HFF-Myc (cell line): ENCODE measurements around the gene PRKN.

Source experiments
- DNase-seq: peaks from one replicate; pipeline ENCODE4 v3.0.0-alpha.2; 2011; ENCODE audit warnings: low read depth; ENCODE audit errors: extremely low read depth
- H3K4me3 ChIP-seq: replicated peaks from 2 replicates; pipeline ENCODE4 v1.5.1; 2011; ENCODE audit warnings: low read depth, mild to moderate bottlenecking, control low read depth, low read length
- TF ChIP-seq, protein P1 (sequence below): IDR thresholded peaks from 2 replicates; pipeline ENCODE4 v1.5.1; 2012; ENCODE audit warnings: mild to moderate bottlenecking, low read depth, low read length, control low read depth; ENCODE audit errors: missing control alignments

Gene PRKN

DNA sequence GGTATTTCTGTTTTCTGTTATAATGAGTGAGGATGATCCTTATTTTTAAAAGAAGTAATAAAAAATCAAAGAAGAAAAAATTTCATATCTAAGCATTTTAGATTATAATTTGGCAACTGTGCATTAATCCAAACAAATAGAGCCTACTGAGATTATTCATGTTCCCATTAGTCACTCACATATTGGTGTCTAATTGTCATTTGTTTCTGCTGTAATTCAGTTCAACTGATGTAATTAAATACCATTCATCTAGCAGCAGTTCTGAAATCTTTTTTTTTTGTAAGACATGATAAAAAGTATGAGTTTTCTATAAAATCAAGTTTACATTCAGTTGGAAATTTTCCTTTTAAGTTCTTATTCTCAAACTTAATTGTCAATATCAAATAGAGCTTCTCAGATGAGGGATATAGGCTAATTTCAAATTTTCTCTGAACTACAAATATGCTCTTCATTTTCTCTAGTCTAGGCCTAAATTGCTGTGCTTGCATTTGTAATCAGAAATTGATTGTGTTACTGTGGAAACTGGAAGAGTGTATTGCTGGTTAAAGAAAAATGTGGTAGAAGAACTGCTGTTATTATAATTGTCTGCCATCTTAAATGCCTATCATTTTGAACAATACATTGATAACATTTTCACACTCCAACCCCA is 23.8 kb upstream of the PRKN start:
- TF ChIP-seq, protein P1, sequence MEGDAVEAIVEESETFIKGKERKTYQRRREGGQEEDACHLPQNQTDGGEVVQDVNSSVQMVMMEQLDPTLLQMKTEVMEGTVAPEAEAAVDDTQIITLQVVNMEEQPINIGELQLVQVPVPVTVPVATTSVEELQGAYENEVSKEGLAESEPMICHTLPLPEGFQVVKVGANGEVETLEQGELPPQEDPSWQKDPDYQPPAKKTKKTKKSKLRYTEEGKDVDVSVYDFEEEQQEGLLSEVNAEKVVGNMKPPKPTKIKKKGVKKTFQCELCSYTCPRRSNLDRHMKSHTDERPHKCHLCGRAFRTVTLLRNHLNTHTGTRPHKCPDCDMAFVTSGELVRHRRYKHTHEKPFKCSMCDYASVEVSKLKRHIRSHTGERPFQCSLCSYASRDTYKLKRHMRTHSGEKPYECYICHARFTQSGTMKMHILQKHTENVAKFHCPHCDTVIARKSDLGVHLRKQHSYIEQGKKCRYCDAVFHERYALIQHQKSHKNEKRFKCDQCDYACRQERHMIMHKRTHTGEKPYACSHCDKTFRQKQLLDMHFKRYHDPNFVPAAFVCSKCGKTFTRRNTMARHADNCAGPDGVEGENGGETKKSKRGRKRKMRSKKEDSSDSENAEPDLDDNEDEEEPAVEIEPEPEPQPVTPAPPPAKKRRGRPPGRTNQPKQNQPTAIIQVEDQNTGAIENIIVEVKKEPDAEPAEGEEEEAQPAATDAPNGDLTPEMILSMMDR = no peak
- no peak overlapping the region for H3K4me3 ChIP-seq
- DNase-seq = no peak

DNA sequence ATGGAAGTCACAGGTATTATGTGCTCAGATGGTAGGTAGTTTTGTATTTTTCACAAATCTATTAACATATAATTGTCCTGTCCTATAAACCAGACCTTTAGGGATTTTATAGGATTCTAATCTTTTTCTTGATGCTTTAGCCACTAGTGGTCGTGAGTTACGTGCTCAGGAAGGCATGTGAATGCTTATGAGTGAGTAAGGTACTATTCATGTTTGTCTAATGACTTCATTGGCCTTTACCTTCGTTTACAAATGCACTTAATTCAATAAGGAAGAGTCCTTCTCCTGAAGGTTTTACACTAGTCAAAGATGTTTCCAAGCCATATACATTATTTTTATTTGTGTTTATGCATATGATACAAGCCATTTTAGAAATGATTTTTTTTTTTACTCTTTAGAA is 23.2 kb upstream of the PRKN start:
- H3K4me3 ChIP-seq = no peak overlapping the region
- DNase-seq = no peak
- TF ChIP-seq, protein P1 = no peak

DNA sequence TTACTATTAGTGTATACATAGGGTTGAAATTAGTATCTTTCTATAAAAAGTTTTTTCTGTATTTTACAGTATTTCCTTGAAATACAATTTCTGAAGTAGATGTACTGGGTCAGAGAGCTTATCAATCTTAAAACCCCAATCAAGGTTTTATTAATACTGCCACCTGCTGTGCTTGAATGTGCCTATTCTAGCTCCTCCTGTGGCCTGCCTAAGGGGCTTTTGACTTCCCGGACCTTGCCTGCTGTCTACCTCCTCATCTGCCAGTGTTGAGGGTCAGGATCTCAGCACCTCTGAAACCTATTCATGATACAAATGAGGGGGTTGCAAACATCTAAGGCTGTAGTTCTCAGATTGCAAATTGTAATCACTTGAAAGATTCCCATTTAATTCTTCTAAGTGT is 9.4 kb upstream of the PRKN start:
- TF ChIP-seq, protein P1 = no peak
- H3K4me3 ChIP-seq = no peak overlapping the region
- DNase-seq = no peak

DNA sequence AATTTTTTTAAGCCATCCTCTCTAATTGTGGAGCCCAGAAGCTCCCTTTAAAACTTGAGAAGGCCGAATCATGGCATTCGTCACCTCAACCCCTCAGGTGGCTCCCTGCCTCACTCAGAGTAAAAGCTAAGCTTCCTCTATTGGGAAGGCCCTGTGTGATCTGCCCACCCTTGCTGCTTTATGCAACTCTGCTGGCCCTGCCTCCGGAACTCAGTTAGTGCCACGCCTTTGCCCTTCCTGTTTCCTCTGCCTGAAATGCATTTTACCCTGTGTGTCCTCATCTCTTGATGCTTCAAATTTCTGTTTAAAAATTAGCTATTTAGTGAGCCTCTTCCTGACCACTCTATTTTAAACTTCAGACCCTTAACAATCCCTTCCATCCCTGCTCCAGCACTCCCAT is 5.9 kb upstream of the PRKN start:
- TF ChIP-seq, protein P1 = no peak
- DNase-seq = no peak
- no peak overlapping the region for H3K4me3 ChIP-seq

DNA sequence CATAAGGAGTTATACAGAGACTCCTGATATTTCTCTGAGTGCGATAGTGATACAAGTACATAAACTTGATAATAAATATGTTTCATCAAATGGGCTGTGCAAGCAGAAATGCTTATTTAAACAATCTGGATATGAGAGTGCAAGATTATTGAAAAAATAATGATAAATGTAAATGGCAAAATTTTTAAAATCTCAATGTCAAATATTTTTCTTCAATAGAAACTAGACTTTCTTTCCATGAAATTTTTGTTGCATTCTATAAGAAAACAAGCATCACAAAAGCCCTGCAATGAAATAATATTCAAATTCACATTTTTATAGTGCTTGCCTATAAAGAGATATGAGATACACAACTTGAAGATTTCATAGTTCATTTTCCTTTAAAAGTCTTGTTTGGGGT is 2.9 kb upstream of the PRKN start:
- no peak overlapping the region for H3K4me3 ChIP-seq
- DNase-seq = no peak
- TF ChIP-seq, protein P1 = no peak

DNA sequence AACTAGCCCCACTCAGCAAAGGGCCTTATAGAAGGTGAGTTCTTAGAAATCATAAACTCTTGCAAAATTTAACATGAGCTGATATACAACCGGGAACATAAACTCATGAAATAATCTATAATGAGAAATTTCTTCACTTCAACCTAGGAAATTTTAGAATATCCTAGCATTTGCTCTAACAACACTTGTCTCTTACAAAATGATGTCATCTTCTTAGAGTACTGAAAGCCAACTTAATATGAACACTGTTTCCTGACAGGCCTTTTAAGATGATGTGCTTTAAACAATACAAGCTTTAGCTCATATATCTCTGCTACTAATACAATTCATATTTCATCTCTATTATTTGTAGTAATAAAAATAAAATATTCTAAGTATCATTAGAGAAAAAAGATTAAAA is 1.1 kb upstream of the PRKN start:
- no peak overlapping the region for H3K4me3 ChIP-seq

DNA sequence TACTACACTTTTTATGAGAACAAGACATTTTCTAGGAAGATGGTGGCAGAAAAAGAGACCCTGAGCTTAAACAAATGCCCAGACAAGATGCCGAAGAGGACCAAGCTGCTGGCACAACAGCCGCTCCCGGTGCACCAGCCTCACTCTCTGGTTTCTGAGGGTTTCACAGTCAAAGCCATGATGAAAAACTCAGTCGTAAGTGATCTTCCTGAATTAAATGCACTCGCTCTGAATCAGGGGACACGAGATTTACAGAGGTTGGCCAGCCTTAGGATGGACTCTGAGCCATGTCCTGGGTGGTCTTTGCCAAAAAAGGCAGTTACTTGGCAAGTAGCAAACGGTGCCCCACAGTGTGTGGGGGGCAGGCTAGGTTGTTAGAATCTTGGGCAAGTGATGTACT is 631 bp upstream of the PRKN start:
- DNase-seq = no peak
- TF ChIP-seq, protein P1 = no peak
- peak overlapping the region; percentile 62 for H3K4me3 ChIP-seq

More for the DNA sequence above, 1.1 kb upstream of the PRKN start:
- DNase-seq = no peak
- TF ChIP-seq, protein P1 = no peak
